ENCODE measurements around the gene LRRC7. TPM values are rescaled to one million over a fixed set of nuclear protein-coding genes. Genes with fewer than 3 reads are reported as not detected.

LRRC7 gene
- total and polyA plus RNA-seq, 2 of the 13 experiments (the other 11 are each of a cell fraction or from before 2014, with no cell fraction given), result not detected

DNA sequence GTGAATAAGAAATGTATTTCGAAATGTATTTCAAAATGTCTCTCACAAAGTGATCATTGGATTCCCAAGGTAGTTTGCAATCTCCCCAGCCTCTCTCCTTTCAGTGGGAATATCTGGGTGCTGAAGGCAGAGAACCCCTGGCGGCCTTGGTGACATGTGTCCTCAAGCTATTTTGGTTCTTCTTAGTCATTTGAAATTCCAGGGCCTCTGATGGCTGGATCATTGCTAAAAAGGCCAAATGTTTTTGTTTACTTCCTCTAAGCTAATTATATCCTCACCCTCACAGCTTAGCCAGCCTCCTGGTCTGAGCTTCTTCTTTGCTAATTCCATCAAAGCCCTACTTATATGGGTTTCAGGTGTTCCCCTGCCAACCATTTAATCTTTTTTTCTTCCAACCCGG lies 566.4 kb downstream of the LRRC7 start (continued):
- TF ChIP-seq GRHL1 (CRISPR knock-in tag; conservative IDR thresholded peaks at IDR 0.05) (no peak), ZNF205 (CRISPR knock-in tag; IDR thresholded peaks at IDR 0.05) (no peak), DBP (CRISPR knock-in tag; IDR thresholded peaks at IDR 0.05; ENCODE audit: not compliant biosample characterization) (no peak), RFX1 (IDR thresholded peaks at IDR 0.05) (no peak)
- TF ChIP-seq, protein P1, sequence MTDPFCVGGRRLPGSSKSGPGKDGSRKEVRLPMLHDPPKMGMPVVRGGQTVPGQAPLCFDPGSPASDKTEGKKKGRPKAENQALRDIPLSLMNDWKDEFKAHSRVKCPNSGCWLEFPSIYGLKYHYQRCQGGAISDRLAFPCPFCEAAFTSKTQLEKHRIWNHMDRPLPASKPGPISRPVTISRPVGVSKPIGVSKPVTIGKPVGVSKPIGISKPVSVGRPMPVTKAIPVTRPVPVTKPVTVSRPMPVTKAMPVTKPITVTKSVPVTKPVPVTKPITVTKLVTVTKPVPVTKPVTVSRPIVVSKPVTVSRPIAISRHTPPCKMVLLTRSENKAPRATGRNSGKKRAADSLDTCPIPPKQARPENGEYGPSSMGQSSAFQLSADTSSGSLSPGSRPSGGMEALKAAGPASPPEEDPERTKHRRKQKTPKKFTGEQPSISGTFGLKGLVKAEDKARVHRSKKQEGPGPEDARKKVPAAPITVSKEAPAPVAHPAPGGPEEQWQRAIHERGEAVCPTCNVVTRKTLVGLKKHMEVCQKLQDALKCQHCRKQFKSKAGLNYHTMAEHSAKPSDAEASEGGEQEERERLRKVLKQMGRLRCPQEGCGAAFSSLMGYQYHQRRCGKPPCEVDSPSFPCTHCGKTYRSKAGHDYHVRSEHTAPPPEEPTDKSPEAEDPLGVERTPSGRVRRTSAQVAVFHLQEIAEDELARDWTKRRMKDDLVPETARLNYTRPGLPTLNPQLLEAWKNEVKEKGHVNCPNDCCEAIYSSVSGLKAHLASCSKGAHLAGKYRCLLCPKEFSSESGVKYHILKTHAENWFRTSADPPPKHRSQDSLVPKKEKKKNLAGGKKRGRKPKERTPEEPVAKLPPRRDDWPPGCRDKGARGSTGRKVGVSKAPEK (CRISPR knock-in tag; IDR thresholded peaks at IDR 0.05; ENCODE audit: borderline replicate concordance), result no peak

DNA sequence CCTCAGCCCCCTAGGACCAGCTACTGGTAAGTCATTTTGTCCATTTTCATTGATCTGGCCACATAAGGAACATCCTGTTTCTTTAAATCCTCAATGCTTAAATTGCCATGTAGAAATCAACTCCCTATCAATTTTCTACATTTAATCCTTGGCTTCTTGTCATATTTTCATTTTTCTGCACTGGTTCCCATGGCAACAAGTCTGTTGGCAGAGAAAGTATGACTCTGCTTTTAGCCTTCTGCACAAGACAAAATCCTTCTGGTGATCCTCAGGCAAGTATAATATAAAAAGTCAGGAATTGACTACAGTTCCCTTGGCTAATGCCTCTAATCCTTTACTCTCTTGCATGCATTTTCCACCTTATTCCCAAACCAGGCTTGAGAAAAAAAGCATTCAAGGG lies 572.6 kb downstream of the LRRC7 start:
- CTCF ChIA-PET (ENCODE audit: low intra/inter-chr PET ratio, low total read pairs), result no interaction called here
- Histone ChIP-seq H3K9ac (ENCODE audit: insufficient read depth, low read depth, low read length) (no peak overlapping the region), H3K79me2 (ENCODE audit: insufficient read depth, low read length) (no peaks in the 10 kb centered on the region), H3K9me3 (ENCODE audit: low read length) (no peaks in the 10 kb centered on the region), H3K36me3 (replicated peaks in 1 of 2; ENCODE audit: control insufficient read depth in 1 of 2, insufficient read depth in 2 of 2, low read length in 2 of 2) (no peaks in the 10 kb centered on the region; a peak in 1 of 5 replicates), H4K20me1 (ENCODE audit: insufficient read depth, low read length) (no peaks in the 10 kb centered on the region), H3K4me3 (replicated peaks in 1 of 3; ENCODE audit: insufficient read depth in 1 of 3, low read depth in 2 of 3, low read length in 3 of 3) (no peak overlapping the region), H3K27ac (ENCODE audit: extremely low read length, insufficient read depth, low read length) (no peak overlapping the region), H3K27me3 (ENCODE audit: control insufficient read depth in 1 of 2, insufficient read depth in 2 of 2, low read length in 2 of 2) (0 out of 5 replicates have a peak, but pooled peaks cover 0 to under 1% of the 10 kb centered on the region in 2 experiments), H3K4me2 (ENCODE audit: low read depth, low read length) (no peak overlapping the region), H3K4me1 (ENCODE audit: insufficient read depth, low read length) (no peaks in the 10 kb centered on the region), H2AFZ (ENCODE audit: low read length) (no peak overlapping the region)
- intact Hi-C loops (cut with micrococcal nuclease; ENCODE audit: unreplicated experiment), result loop anchor here (5.0 kb wide), 1 partner anchor 272 kb away; the partner anchor contains the start of gene CTH
- in situ Hi-C loops (cut with HindIII; ENCODE audit: extremely low pct_ligation_motif_present, low pct_unique_long_range_greater_than_20kb), result no loop called here
- POLR2A ChIA-PET, result interaction anchor here (1.9 kb wide), 1 partner anchor 271 kb away, joined by 7 read pairs; the partner anchor contains the start of gene CTH
- ATAC-seq (no peak), DNase-seq (ENCODE audit: low spot score) (no peak), FAIRE-seq (no peak)
- no TSS peak for BruUV-seq (replicated peaks)
- no peak for TF ChIP-seq SIN3A (IDR thresholded peaks at IDR 0.05; ENCODE audit: borderline replicate concordance, low read depth, low read length)
- TF ChIP-seq ZBTB21 (CRISPR knock-in tag; IDR thresholded peaks at IDR 0.05), result no peak
- TF ChIP-seq ZNF547 (CRISPR knock-in tag; IDR thresholded peaks at IDR 0.05), result no peak
- no peak for TF ChIP-seq FOXM1 (CRISPR knock-in tag; IDR thresholded peaks at IDR 0.05)
- no peak for TF ChIP-seq POLR2AphosphoS2 (IDR thresholded peaks at IDR 0.05; ENCODE audit: low read depth, low read length)
- TF ChIP-seq IKZF4 (CRISPR knock-in tag; IDR thresholded peaks at IDR 0.05; ENCODE audit: borderline replicate concordance, low read depth, not compliant biosample characterization), result no peak
- no peak for TF ChIP-seq ZNF552 (CRISPR knock-in tag; IDR thresholded peaks at IDR 0.05; ENCODE audit: borderline replicate concordance)
- TF ChIP-seq MNT (IDR thresholded peaks at IDR 0.05), result no peak
- no peak for TF ChIP-seq ZNF766 (CRISPR knock-in tag; IDR thresholded peaks at IDR 0.05; ENCODE audit: borderline replicate concordance)
- TF ChIP-seq ZNF18 (CRISPR knock-in tag; IDR thresholded peaks at IDR 0.05; ENCODE audit: insufficient replicate concordance), result no peak

Data from HepG2 (cell line).